Neural cell (in vitro differentiated cells): Measurements from ENCODE around the gene SVEP1. TPM values are rescaled to one million over a fixed set of nuclear protein-coding genes. Genes with fewer than 3 reads are reported as not detected.

ENCODE experiments used
- H2AFZ ChIP-seq: fragments of 200-600, 300-800 bp; sonication (generic), shearing (Covaris generic); 2 replicates; pipeline ENCODE4 v1.6.0; 2014; ENCODE audit warnings: low read depth, mild to moderate bottlenecking, antibody characterized with exemption, low read length, moderate library complexity
- H3F3A ChIP-seq: fragments of 200-600 bp; shearing (Covaris generic); 2 replicates; pipeline ENCODE4 v1.6.1; 2016; ENCODE audit warnings: mild to moderate bottlenecking, moderate library complexity, mixed read lengths, antibody characterized with exemption, low read length; ENCODE audit not compliant: insufficient read depth, poor library complexity, severe bottlenecking
- H3K27ac ChIP-seq: fragments of 200-600, 300-800 bp; sonication (generic), shearing (Covaris generic); 2 replicates; pipeline ENCODE4 v1.5.1; 2014; ENCODE audit warnings: mild to moderate bottlenecking, low read length, moderate library complexity
- H3K27me3 ChIP-seq: fragments of 300-800, 200-600 bp; sonication (generic), shearing (Covaris generic); 2 replicates; pipeline ENCODE4 v1.6.0; 2014; ENCODE audit warnings: mild to moderate bottlenecking, low read depth, low read length, moderate library complexity; ENCODE audit not compliant: insufficient read depth
- H3K36me3 ChIP-seq: fragments of 300-800, 200-600 bp; sonication (generic), shearing (Covaris generic); 2 replicates; pipeline ENCODE4 v1.5.1; 2014; ENCODE audit warnings: mild to moderate bottlenecking, antibody characterized with exemption, low read length, moderate library complexity; ENCODE audit not compliant: insufficient read depth
- H3K4me2 ChIP-seq: fragments of 300-800, 200-600 bp; sonication (generic), shearing (Covaris generic); 2 replicates; pipeline ENCODE4 v1.6.0; 2014; ENCODE audit warnings: mild to moderate bottlenecking, low read length
- H3K4me3 ChIP-seq: fragments of 300-800, 200-600 bp; sonication (generic), shearing (Covaris generic); 2 replicates; pipeline ENCODE4 v1.5.1; 2014; ENCODE audit warnings: mild to moderate bottlenecking, low read length, moderate library complexity
- H3K79me2 ChIP-seq: fragments of 200-600 bp; shearing (Covaris generic); replicated peaks from 2 replicates; pipeline ENCODE4 v1.6.0; 2014; ENCODE audit warnings: mild to moderate bottlenecking, low read length, moderate library complexity; ENCODE audit not compliant: insufficient read depth
- H3K9ac ChIP-seq: fragments of 300-800, 200-600 bp; sonication (generic), shearing (Covaris generic); 2 replicates; pipeline ENCODE4 v1.6.1; 2016; ENCODE audit warnings: mild to moderate bottlenecking, low read length, mixed read lengths
- H3K9me2 ChIP-seq: fragments of 200-600 bp; shearing (Covaris generic); 2 replicates; pipeline ENCODE4 v1.6.1; 2016; ENCODE audit warnings: mild to moderate bottlenecking, low read length, mixed read lengths; ENCODE audit not compliant: insufficient read depth
- H3K9me3 ChIP-seq: fragments of 200-600, 300-800 bp; sonication (generic), shearing (Covaris generic); 2 replicates; pipeline ENCODE4 v1.6.1; 2016; ENCODE audit warnings: mild to moderate bottlenecking, mixed run types, low read length, moderate library complexity, mixed read lengths
- H4K20me1 ChIP-seq: fragments of 200-600 bp; shearing (Covaris generic); 2 replicates; pipeline ENCODE4 v1.6.1; 2016; ENCODE audit warnings: mild to moderate bottlenecking, mixed run types; ENCODE audit not compliant: insufficient read depth
- EP300 ChIP-seq: fragments of 450-650 bp; conservative IDR thresholded peaks from 2 replicates; pipeline ENCODE4 v1.6.1; 2014; ENCODE audit warnings: antibody characterized with exemption, mild to moderate bottlenecking, moderate library complexity; ENCODE audit not compliant: poor library complexity, severe bottlenecking
- EZH2 ChIP-seq: fragments of 200-600, 300-800 bp; shearing (Covaris generic), sonication (generic); IDR thresholded peaks from 2 replicates; pipeline ENCODE4 v1.6.1; 2014; ENCODE audit warnings: antibody characterized with exemption, low read length, borderline replicate concordance, mild to moderate bottlenecking; ENCODE audit not compliant: insufficient read depth, poor library complexity, severe bottlenecking
- MXI1 ChIP-seq: fragments of 450-650 bp; conservative IDR thresholded peaks from 2 replicates; pipeline ENCODE4 v1.6.1; 2014; ENCODE audit warnings: antibody characterized with exemption, mild to moderate bottlenecking; ENCODE audit not compliant: poor library complexity, severe bottlenecking
- POLR2AphosphoS5 ChIP-seq: IDR thresholded peaks from 2 replicates; pipeline ENCODE4 v1.6.1; 2012
- RAD21 ChIP-seq: fragments of 450-650 bp; conservative IDR thresholded peaks from 2 replicates; pipeline ENCODE4 v1.6.1; 2014; ENCODE audit warnings: antibody characterized with exemption, mild to moderate bottlenecking, moderate library complexity
- SMC3 ChIP-seq: fragments of 450-650 bp; conservative IDR thresholded peaks from 2 replicates; pipeline ENCODE4 v1.6.1; 2014; ENCODE audit warnings: antibody characterized with exemption, mild to moderate bottlenecking, moderate library complexity; ENCODE audit not compliant: poor library complexity
- TAF1 ChIP-seq: IDR thresholded peaks from 2 replicates; pipeline ENCODE4 v1.6.1; 2012; ENCODE audit warnings: low read depth
- polyA plus RNA-seq: library from polyadenylated mRNA; depleted of rRNA; stranded (reverse); fragments of >200 nt; gene quantifications from 2 replicates; pipeline ENCODE4 v1.2.3, GENCODE V29; 2014
- TF ChIP-seq, protein P1 (sequence below): IDR thresholded peaks from 2 replicates; pipeline ENCODE4 v1.6.1; 2012; ENCODE audit warnings: borderline replicate concordance
- TF ChIP-seq, protein P2 (sequence below): fragments of 450-650 bp; IDR thresholded peaks from 2 replicates; pipeline ENCODE4 v1.5.1; 2014; ENCODE audit warnings: antibody characterized with exemption, mild to moderate bottlenecking, moderate library complexity; ENCODE audit not compliant: poor library complexity, severe bottlenecking

The SVEP1 gene
- polyA plus RNA-seq, 1 donor from 2014 or later = 0.10 TPM

DNA sequence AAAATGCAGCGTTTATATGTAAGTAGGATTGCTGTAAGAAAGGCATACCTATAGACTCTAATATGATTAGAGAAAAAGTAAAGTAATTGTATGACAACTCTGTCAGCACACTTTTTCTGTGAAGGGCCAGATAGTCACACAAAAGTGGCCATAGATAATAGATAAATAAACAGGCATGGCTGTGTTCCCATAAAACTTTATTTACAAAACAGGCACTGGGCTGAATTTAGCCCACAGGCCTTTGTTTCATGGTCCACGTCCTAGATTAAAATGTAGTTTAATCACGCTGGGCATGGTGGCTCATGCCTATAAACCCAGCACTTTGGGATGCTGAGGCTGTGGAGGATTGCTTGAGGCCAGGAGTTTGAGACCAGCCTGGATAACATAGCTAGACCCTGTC, 233.2 kb downstream of the SVEP1 start:
- H3K9me3 ChIP-seq = no peaks in the 10 kb centered on the region
- H3K79me2 ChIP-seq = no peaks in the 10 kb centered on the region
- no peaks in the 10 kb centered on the region for H4K20me1 ChIP-seq
- no peaks in the 10 kb centered on the region for H3K36me3 ChIP-seq
- no peaks in the 10 kb centered on the region for H3K27me3 ChIP-seq
- H3K4me2 ChIP-seq = no peak overlapping the region
- no peak overlapping the region for H3K4me3 ChIP-seq
- no peaks in the 10 kb centered on the region for H3F3A ChIP-seq
- no peaks in the 10 kb centered on the region for H3K9me2 ChIP-seq
- H3K27ac ChIP-seq = no peak overlapping the region
- H3K9ac ChIP-seq = no peak overlapping the region
- no peak overlapping the region for H2AFZ ChIP-seq
- TF ChIP-seq TAF1 (no peak), EZH2 (no peak), EP300 (no peak), MXI1 (no peak), SMC3 (no peak), POLR2AphosphoS5 (no peak), RAD21 (no peak)
- TF ChIP-seq, protein P1, sequence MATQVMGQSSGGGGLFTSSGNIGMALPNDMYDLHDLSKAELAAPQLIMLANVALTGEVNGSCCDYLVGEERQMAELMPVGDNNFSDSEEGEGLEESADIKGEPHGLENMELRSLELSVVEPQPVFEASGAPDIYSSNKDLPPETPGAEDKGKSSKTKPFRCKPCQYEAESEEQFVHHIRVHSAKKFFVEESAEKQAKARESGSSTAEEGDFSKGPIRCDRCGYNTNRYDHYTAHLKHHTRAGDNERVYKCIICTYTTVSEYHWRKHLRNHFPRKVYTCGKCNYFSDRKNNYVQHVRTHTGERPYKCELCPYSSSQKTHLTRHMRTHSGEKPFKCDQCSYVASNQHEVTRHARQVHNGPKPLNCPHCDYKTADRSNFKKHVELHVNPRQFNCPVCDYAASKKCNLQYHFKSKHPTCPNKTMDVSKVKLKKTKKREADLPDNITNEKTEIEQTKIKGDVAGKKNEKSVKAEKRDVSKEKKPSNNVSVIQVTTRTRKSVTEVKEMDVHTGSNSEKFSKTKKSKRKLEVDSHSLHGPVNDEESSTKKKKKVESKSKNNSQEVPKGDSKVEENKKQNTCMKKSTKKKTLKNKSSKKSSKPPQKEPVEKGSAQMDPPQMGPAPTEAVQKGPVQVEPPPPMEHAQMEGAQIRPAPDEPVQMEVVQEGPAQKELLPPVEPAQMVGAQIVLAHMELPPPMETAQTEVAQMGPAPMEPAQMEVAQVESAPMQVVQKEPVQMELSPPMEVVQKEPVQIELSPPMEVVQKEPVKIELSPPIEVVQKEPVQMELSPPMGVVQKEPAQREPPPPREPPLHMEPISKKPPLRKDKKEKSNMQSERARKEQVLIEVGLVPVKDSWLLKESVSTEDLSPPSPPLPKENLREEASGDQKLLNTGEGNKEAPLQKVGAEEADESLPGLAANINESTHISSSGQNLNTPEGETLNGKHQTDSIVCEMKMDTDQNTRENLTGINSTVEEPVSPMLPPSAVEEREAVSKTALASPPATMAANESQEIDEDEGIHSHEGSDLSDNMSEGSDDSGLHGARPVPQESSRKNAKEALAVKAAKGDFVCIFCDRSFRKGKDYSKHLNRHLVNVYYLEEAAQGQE = no peak
- TF ChIP-seq, protein P2, sequence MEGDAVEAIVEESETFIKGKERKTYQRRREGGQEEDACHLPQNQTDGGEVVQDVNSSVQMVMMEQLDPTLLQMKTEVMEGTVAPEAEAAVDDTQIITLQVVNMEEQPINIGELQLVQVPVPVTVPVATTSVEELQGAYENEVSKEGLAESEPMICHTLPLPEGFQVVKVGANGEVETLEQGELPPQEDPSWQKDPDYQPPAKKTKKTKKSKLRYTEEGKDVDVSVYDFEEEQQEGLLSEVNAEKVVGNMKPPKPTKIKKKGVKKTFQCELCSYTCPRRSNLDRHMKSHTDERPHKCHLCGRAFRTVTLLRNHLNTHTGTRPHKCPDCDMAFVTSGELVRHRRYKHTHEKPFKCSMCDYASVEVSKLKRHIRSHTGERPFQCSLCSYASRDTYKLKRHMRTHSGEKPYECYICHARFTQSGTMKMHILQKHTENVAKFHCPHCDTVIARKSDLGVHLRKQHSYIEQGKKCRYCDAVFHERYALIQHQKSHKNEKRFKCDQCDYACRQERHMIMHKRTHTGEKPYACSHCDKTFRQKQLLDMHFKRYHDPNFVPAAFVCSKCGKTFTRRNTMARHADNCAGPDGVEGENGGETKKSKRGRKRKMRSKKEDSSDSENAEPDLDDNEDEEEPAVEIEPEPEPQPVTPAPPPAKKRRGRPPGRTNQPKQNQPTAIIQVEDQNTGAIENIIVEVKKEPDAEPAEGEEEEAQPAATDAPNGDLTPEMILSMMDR = no peak

DNA sequence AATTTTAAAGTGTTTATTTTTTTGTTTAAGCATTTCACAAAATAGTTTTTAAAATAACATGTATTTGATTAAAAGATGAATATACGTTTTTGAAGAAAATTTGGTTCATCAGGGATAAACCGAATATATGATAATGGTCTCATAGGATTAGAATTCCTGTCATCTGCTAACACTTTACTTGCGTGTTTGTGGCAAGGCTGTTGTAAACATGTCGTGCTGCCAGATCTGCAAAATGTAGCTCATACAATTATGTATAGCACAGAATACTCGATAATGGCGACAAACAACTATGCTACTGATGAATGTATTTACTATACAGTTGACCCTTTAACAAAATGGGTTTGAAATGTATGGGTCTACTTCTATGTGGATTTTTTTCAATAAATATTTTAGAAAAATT, 234.7 kb downstream of the SVEP1 start:
- H2AFZ ChIP-seq = no peak overlapping the region
- H3K9ac ChIP-seq = no peak overlapping the region
- H3K36me3 ChIP-seq = no peaks in the 10 kb centered on the region
- H3K27ac ChIP-seq = no peak overlapping the region
- H3K4me2 ChIP-seq = no peak overlapping the region
- H3F3A ChIP-seq = no peaks in the 10 kb centered on the region
- no peaks in the 10 kb centered on the region for H3K27me3 ChIP-seq
- no peak for TF ChIP-seq MXI1
- no peak for TF ChIP-seq EP300
- no peak for TF ChIP-seq TAF1
- TF ChIP-seq, protein P2 = no peak
- no peak for TF ChIP-seq POLR2AphosphoS5
- no peak for TF ChIP-seq RAD21
- no peak for TF ChIP-seq SMC3
- no peak for TF ChIP-seq EZH2
- TF ChIP-seq, protein P1 = no peak
- no peak overlapping the region for H3K4me3 ChIP-seq
- no peaks in the 10 kb centered on the region for H4K20me1 ChIP-seq
- H3K9me3 ChIP-seq = no peaks in the 10 kb centered on the region
- H3K9me2 ChIP-seq = no peaks in the 10 kb centered on the region
- no peaks in the 10 kb centered on the region for H3K79me2 ChIP-seq
